T-helper 17 cell (primary cell): ENCODE measurements around the gene TBPL1. TPM values are rescaled to one million over a fixed set of nuclear protein-coding genes. Genes with fewer than 3 reads are reported as not detected.

Experiments used
- ATAC-seq: fragments of 150-1000 bp; cut with Tn5 transposase; 2 replicates; pipeline ENCODE4 v1.10.0; 2021; ENCODE audit warnings: mild to moderate bottlenecking, moderate library complexity
- DNase-seq, 3 donors: peaks; one replicate each; pipeline versions ENCODE4 v3.0.0 to v3.0.0-alpha.2; 2020 to 2021
- H3K9me3 ChIP-seq: one replicate; pipeline ENCODE4 v1.7.0; 2013; ENCODE audit warnings: low read length, mild to moderate bottlenecking; ENCODE audit not compliant: control insufficient read depth, poor library complexity, severe bottlenecking
- H3K27ac Mint-ChIP-seq: one replicate; pipeline ENCODE4 v1.8.0; 2022; ENCODE audit warnings: mild to moderate bottlenecking, moderate library complexity, mixed read lengths
- H3K27me3 Mint-ChIP-seq: one replicate; pipeline ENCODE4 v1.8.0; 2022; ENCODE audit warnings: mixed read lengths
- H3K36me3 Mint-ChIP-seq: one replicate; pipeline ENCODE4 v1.8.0; 2022; ENCODE audit warnings: low read depth, mixed read lengths
- H3K4me1 Mint-ChIP-seq: one replicate; pipeline ENCODE4 v1.8.0; 2022; ENCODE audit warnings: mild to moderate bottlenecking, mixed read lengths
- H3K4me3 Mint-ChIP-seq: one replicate; pipeline ENCODE4 v1.8.0; 2022; ENCODE audit warnings: mild to moderate bottlenecking, moderate library complexity, mixed read lengths
- total RNA-seq, 4 donors: library from RNA in 2 of 4; stranded (reverse) in 2 of 4; gene quantifications; one replicate each; pipeline ENCODE4 v1.2.3 and lab custom pipeline; 2022 to 2026

TBPL1 gene
- total RNA-seq, 2 donors from 2014 or later: 23.9 to 33.7 TPM

GRCh38 chr6:133991096-133991593, 38.1 kb downstream of the TBPL1 start:
- no peak overlapping the region for H3K4me3 Mint-ChIP-seq
- no peaks in the 10 kb centered on the region for H3K36me3 Mint-ChIP-seq
- no peaks in the 10 kb centered on the region for H3K9me3 ChIP-seq
- no peaks in the 10 kb centered on the region for H3K4me1 Mint-ChIP-seq
- no peaks in the 10 kb centered on the region for H3K27me3 Mint-ChIP-seq
- DNase-seq: no peak
- no peak overlapping the region for H3K27ac Mint-ChIP-seq
- no peak for ATAC-seq

- Mint-ChIP-seq H3K27ac (no peak overlapping the region), H3K4me1 (no peaks in the 10 kb centered on the region), H3K36me3 (no peaks in the 10 kb centered on the region), H3K27me3 (no peaks in the 10 kb centered on the region), H3K4me3 (no peak overlapping the region)
- ATAC-seq (no peak), DNase-seq (no peak)
- H3K9me3 ChIP-seq: no peaks in the 10 kb centered on the region
These were observed 40.1 kb downstream of the TBPL1 start for GRCh38 chr6:133992992-133993680.

GRCh38 chr6:133995296-133995695, 42.3 kb downstream of the TBPL1 start:
- Mint-ChIP-seq H3K36me3 (no peaks in the 10 kb centered on the region), H3K27ac (no peak overlapping the region), H3K4me3 (no peak overlapping the region), H3K27me3 (no peaks in the 10 kb centered on the region), H3K4me1 (no peaks in the 10 kb centered on the region)
- H3K9me3 ChIP-seq: no peaks in the 10 kb centered on the region
- no peak for ATAC-seq
- DNase-seq: no peak

GRCh38 chr6:133995758-133996157, 42.7 kb downstream of the TBPL1 start:
- H3K27ac Mint-ChIP-seq: no peak overlapping the region
- H3K9me3 ChIP-seq: no peaks in the 10 kb centered on the region
- no peaks in the 10 kb centered on the region for H3K36me3 Mint-ChIP-seq
- DNase-seq: no peak
- peaks cover 3% of the 10 kb centered on the region for H3K27me3 Mint-ChIP-seq
- no peak for ATAC-seq
- H3K4me1 Mint-ChIP-seq: no peaks in the 10 kb centered on the region
- H3K4me3 Mint-ChIP-seq: no peak overlapping the region

GRCh38 chr6:133997267-133997666, 44.2 kb downstream of the TBPL1 start:
- Mint-ChIP-seq H3K27ac (no peak overlapping the region), H3K27me3 (peaks cover 4% of the 10 kb centered on the region), H3K36me3 (no peaks in the 10 kb centered on the region), H3K4me1 (no peaks in the 10 kb centered on the region), H3K4me3 (no peak overlapping the region)
- DNase-seq (no peak), ATAC-seq (no peak)
- no peaks in the 10 kb centered on the region for H3K9me3 ChIP-seq

- DNase-seq (no peak), ATAC-seq (no peak)
- no peak overlapping the region for H3K4me3 Mint-ChIP-seq
- H3K36me3 Mint-ChIP-seq: no peaks in the 10 kb centered on the region
- H3K4me1 Mint-ChIP-seq: no peaks in the 10 kb centered on the region
- H3K9me3 ChIP-seq: no peaks in the 10 kb centered on the region
- no peak overlapping the region for H3K27ac Mint-ChIP-seq
- H3K27me3 Mint-ChIP-seq: peaks cover 23% of the 10 kb centered on the region
These were observed 46.3 kb downstream of the TBPL1 start for GRCh38 chr6:133999305-133999704.

GRCh38 chr6:134000443-134000842, 47.4 kb downstream of the TBPL1 start:
- Mint-ChIP-seq H3K4me3 (no peak overlapping the region), H3K4me1 (no peaks in the 10 kb centered on the region), H3K27ac (no peak overlapping the region), H3K36me3 (no peaks in the 10 kb centered on the region), H3K27me3 (peaks cover 24% of the 10 kb centered on the region)
- no peak for DNase-seq
- H3K9me3 ChIP-seq: no peaks in the 10 kb centered on the region
- no peak for ATAC-seq

GRCh38 chr6:134002821-134003220, 49.8 kb downstream of the TBPL1 start:
- DNase-seq: no peak

GRCh38 chr6:134003542-134003951, 50.5 kb downstream of the TBPL1 start:
- no peaks in the 10 kb centered on the region for H3K9me3 ChIP-seq
- no peak overlapping the region for H3K4me3 Mint-ChIP-seq

More at GRCh38 chr6:134002821-134003220, 49.8 kb downstream of the TBPL1 start:
- Mint-ChIP-seq H3K27me3 (peaks cover 37% of the 10 kb centered on the region), H3K27ac (no peak overlapping the region), H3K4me1 (no peaks in the 10 kb centered on the region), H3K4me3 (no peak overlapping the region), H3K36me3 (no peaks in the 10 kb centered on the region)
- ATAC-seq: no peak
- no peaks in the 10 kb centered on the region for H3K9me3 ChIP-seq

GRCh38 chr6:134004714-134005113, 51.7 kb downstream of the TBPL1 start:
- ATAC-seq (no peak), DNase-seq (no peak)
- H3K27me3 Mint-ChIP-seq: peaks cover 37% of the 10 kb centered on the region
- H3K4me3 Mint-ChIP-seq: no peak overlapping the region
- H3K27ac Mint-ChIP-seq: no peak overlapping the region
- no peaks in the 10 kb centered on the region for H3K9me3 ChIP-seq
- no peaks in the 10 kb centered on the region for H3K4me1 Mint-ChIP-seq
- no peaks in the 10 kb centered on the region for H3K36me3 Mint-ChIP-seq

More at GRCh38 chr6:134003542-134003951, 50.5 kb downstream of the TBPL1 start:
- Mint-ChIP-seq H3K27me3 (peaks cover 37% of the 10 kb centered on the region), H3K36me3 (no peaks in the 10 kb centered on the region), H3K27ac (no peak overlapping the region), H3K4me1 (no peaks in the 10 kb centered on the region)
- ATAC-seq: no peak
- DNase-seq: no peak

- peaks cover 34% of the 10 kb centered on the region for H3K27me3 Mint-ChIP-seq
- DNase-seq (no peak), ATAC-seq (no peak)
These were observed 52.8 kb downstream of the TBPL1 start for GRCh38 chr6:134005800-134006199.

GRCh38 chr6:134007077-134007476, 54.1 kb downstream of the TBPL1 start:
- no peak overlapping the region for H3K27ac Mint-ChIP-seq
- no peaks in the 10 kb centered on the region for H3K36me3 Mint-ChIP-seq
- H3K27me3 Mint-ChIP-seq: peaks cover 33% of the 10 kb centered on the region
- DNase-seq: no peak
- no peaks in the 10 kb centered on the region for H3K9me3 ChIP-seq
- H3K4me1 Mint-ChIP-seq: no peaks in the 10 kb centered on the region
- no peak for ATAC-seq
- no peak overlapping the region for H3K4me3 Mint-ChIP-seq

More at GRCh38 chr6:134005800-134006199, 52.8 kb downstream of the TBPL1 start:
- H3K9me3 ChIP-seq: no peaks in the 10 kb centered on the region
- H3K4me1 Mint-ChIP-seq: no peaks in the 10 kb centered on the region
- no peak overlapping the region for H3K27ac Mint-ChIP-seq
- H3K4me3 Mint-ChIP-seq: no peak overlapping the region
- no peaks in the 10 kb centered on the region for H3K36me3 Mint-ChIP-seq

- no peaks in the 10 kb centered on the region for H3K4me1 Mint-ChIP-seq
- DNase-seq (no peak), ATAC-seq (no peak)
- no peak overlapping the region for H3K27ac Mint-ChIP-seq
- no peak overlapping the region for H3K4me3 Mint-ChIP-seq
- H3K36me3 Mint-ChIP-seq: no peaks in the 10 kb centered on the region
- H3K27me3 Mint-ChIP-seq: peaks cover 20% of the 10 kb centered on the region
- H3K9me3 ChIP-seq: no peaks in the 10 kb centered on the region
These were observed 56.9 kb downstream of the TBPL1 start for GRCh38 chr6:134009876-134010275.

- H3K27ac Mint-ChIP-seq: no peak overlapping the region
- DNase-seq (no peak), ATAC-seq (no peak)
- peaks cover 20% of the 10 kb centered on the region for H3K27me3 Mint-ChIP-seq
- no peaks in the 10 kb centered on the region for H3K4me1 Mint-ChIP-seq
- H3K9me3 ChIP-seq: no peaks in the 10 kb centered on the region
- H3K36me3 Mint-ChIP-seq: no peaks in the 10 kb centered on the region
- H3K4me3 Mint-ChIP-seq: no peak overlapping the region
These were observed 57.4 kb downstream of the TBPL1 start for GRCh38 chr6:134010400-134010799.
